Neural progenitor cell (in vitro differentiated cells): ENCODE measurements around the gene BHMT. TPM values are rescaled to one million over a fixed set of nuclear protein-coding genes. Genes with fewer than 3 reads are reported as not detected.

Experiments
- DNase-seq: peaks from one replicate; pipeline ENCODE4 v3.0.0-alpha.2; 2016; ENCODE audit warnings: low spot score
- H2AFZ ChIP-seq: fragments of 200-600 bp; sonication (generic); replicated peaks from 2 replicates; pipeline ENCODE4 v1.6.1; 2016; ENCODE audit warnings: antibody characterized with exemption
- H3F3A ChIP-seq: fragments of 200-600 bp; sonication (generic); 2 replicates; pipeline ENCODE4 v1.6.1; 2016; ENCODE audit warnings: antibody characterized with exemption, low read depth
- H3K27ac ChIP-seq: fragments of 200-600 bp; sonication (generic); 2 replicates; pipeline ENCODE4 v1.5.1; 2016; ENCODE audit warnings: mild to moderate bottlenecking
- H3K27me3 ChIP-seq: fragments of 200-600 bp; sonication (generic); 2 replicates; pipeline ENCODE4 v1.6.1; 2016; ENCODE audit warnings: mild to moderate bottlenecking, moderate library complexity
- H3K36me3 ChIP-seq: fragments of 200-600 bp; sonication (generic); 2 replicates; pipeline ENCODE4 v1.5.1; 2016
- H3K4me1 ChIP-seq: fragments of 200-600 bp; sonication (generic); 2 replicates; pipeline ENCODE4 v1.6.1; 2016; ENCODE audit warnings: mixed run types
- H3K4me2 ChIP-seq: fragments of 200-600 bp; sonication (generic); 2 replicates; pipeline ENCODE4 v1.6.1; 2016
- H3K4me3 ChIP-seq: fragments of 200-600 bp; sonication (generic); 2 replicates; pipeline ENCODE4 v1.5.1; 2016
- H3K79me2 ChIP-seq: fragments of 200-600 bp; sonication (generic); 2 replicates; pipeline ENCODE4 v1.6.1; 2016; ENCODE audit warnings: low read depth
- H3K9ac ChIP-seq: fragments of 200-600 bp; sonication (generic); 2 replicates; pipeline ENCODE4 v1.6.1; 2016
- H3K9me3 ChIP-seq: fragments of 200-600 bp; sonication (generic); 2 replicates; pipeline ENCODE4 v1.5.1; 2016; ENCODE audit warnings: low read depth
- H4K20me1 ChIP-seq: fragments of 200-600 bp; sonication (generic); 2 replicates; pipeline ENCODE4 v1.6.1; 2016; ENCODE audit warnings: low read depth
- H3K27ac Mint-ChIP-seq: 3 replicates; pipeline ENCODE4 v1.8.0; 2021; ENCODE audit warnings: mixed read lengths
- H3K27me3 Mint-ChIP-seq: 2 replicates; pipeline ENCODE4 v1.8.0; 2022; ENCODE audit warnings: low read depth, mild to moderate bottlenecking, inconsistent platforms, moderate library complexity, mixed read lengths; ENCODE audit not compliant: insufficient read depth
- H3K36me3 Mint-ChIP-seq: 3 replicates; pipeline ENCODE4 v1.8.0; 2021; ENCODE audit warnings: mixed read lengths
- H3K4me1 Mint-ChIP-seq: 3 replicates; pipeline ENCODE4 v1.8.0; 2021; ENCODE audit warnings: mixed read lengths
- H3K4me3 Mint-ChIP-seq: 3 replicates; pipeline ENCODE4 v1.8.0; 2021; ENCODE audit warnings: mild to moderate bottlenecking, moderate library complexity, mixed read lengths
- H3K9me3 Mint-ChIP-seq: 3 replicates; pipeline ENCODE4 v1.8.0; 2020; ENCODE audit warnings: mixed read lengths
- EZH2 ChIP-seq: fragments of 200-600 bp; sonication (generic); IDR thresholded peaks from 2 replicates; pipeline ENCODE4 v1.6.1; 2017; ENCODE audit warnings: antibody characterized with exemption, mild to moderate bottlenecking, moderate library complexity
- EZH2phosphoT487 ChIP-seq: fragments of 200-600 bp; sonication (generic); IDR thresholded peaks from 2 replicates; pipeline ENCODE4 v1.6.1; 2017; ENCODE audit warnings: antibody characterized with exemption
- total RNA-seq: library from RNA; depleted of rRNA; stranded (reverse); fragments of >200 nt; gene quantifications from 2 replicates; pipeline ENCODE4 v1.2.3, GENCODE V29; 2015; ENCODE audit warnings: low replicate concordance
- TF ChIP-seq, protein P1 (sequence below): fragments of 200-600 bp; sonication (generic); IDR thresholded peaks from 2 replicates; pipeline ENCODE4 v1.5.1; 2017; ENCODE audit warnings: antibody characterized with exemption, mild to moderate bottlenecking

Gene BHMT
- total RNA-seq, 1 donor from 2014 or later, result 0.45 TPM

DNA sequence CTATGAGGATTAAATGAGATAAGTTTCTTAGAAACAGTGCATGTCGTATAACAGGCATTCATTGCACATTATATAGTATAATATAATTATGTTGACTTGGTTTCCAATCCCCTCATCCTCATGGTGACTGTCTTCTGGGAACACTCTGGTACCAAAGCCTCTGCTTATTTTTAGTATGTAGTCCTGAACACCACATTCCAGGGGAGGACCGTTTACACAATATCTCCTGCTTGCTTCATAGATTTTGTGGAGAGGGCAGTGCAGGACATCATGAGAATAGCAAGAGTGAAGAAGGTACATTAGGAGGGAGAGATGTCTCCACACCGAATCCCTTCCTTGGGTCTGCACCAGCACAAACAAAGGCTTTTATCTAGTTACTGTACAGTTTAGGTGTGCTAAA is 20.5 kb upstream of the BHMT start:
- H3K9me3 Mint-ChIP-seq, result no peaks in the 10 kb centered on the region
- no peaks in the 10 kb centered on the region for H3K36me3 ChIP-seq
- no peaks in the 10 kb centered on the region for H3K9me3 ChIP-seq
- H3K4me3 ChIP-seq, result no peak overlapping the region
- TF ChIP-seq EZH2phosphoT487 (no peak), EZH2 (no peak)
- TF ChIP-seq, protein P1, sequence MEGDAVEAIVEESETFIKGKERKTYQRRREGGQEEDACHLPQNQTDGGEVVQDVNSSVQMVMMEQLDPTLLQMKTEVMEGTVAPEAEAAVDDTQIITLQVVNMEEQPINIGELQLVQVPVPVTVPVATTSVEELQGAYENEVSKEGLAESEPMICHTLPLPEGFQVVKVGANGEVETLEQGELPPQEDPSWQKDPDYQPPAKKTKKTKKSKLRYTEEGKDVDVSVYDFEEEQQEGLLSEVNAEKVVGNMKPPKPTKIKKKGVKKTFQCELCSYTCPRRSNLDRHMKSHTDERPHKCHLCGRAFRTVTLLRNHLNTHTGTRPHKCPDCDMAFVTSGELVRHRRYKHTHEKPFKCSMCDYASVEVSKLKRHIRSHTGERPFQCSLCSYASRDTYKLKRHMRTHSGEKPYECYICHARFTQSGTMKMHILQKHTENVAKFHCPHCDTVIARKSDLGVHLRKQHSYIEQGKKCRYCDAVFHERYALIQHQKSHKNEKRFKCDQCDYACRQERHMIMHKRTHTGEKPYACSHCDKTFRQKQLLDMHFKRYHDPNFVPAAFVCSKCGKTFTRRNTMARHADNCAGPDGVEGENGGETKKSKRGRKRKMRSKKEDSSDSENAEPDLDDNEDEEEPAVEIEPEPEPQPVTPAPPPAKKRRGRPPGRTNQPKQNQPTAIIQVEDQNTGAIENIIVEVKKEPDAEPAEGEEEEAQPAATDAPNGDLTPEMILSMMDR, result no peak
- H3K36me3 Mint-ChIP-seq, result no peaks in the 10 kb centered on the region
- no peak overlapping the region for H3K4me2 ChIP-seq
- no peaks in the 10 kb centered on the region for H3K27me3 Mint-ChIP-seq
- peaks cover 11% of the 10 kb centered on the region for H3K4me1 Mint-ChIP-seq
- H3K9ac ChIP-seq, result no peak overlapping the region
- H4K20me1 ChIP-seq, result no peaks in the 10 kb centered on the region
- no peak overlapping the region for H3K4me3 Mint-ChIP-seq
- H3K4me1 ChIP-seq, result no peaks in the 10 kb centered on the region
- peak overlapping the region; percentile 14 for H3K27ac Mint-ChIP-seq
- H3F3A ChIP-seq, result no peaks in the 10 kb centered on the region
- H2AFZ ChIP-seq, result peak overlapping the region; percentile 63
- H3K79me2 ChIP-seq, result no peaks in the 10 kb centered on the region
- DNase-seq, result no peak
- H3K27me3 ChIP-seq, result no peaks in the 10 kb centered on the region
- no peak overlapping the region for H3K27ac ChIP-seq

- TF ChIP-seq EZH2phosphoT487 (no peak), EZH2 (no peak)
- TF ChIP-seq, protein P1, result no peak
- Histone ChIP-seq H3K4me3 (no peak overlapping the region), H3K9me3 (no peaks in the 10 kb centered on the region), H3K4me2 (no peak overlapping the region), H3K79me2 (no peaks in the 10 kb centered on the region), H3F3A (no peaks in the 10 kb centered on the region), H3K9ac (no peak overlapping the region), H2AFZ (no peak overlapping the region), H3K36me3 (no peaks in the 10 kb centered on the region), H3K27me3 (no peaks in the 10 kb centered on the region), H3K4me1 (no peaks in the 10 kb centered on the region), H4K20me1 (no peaks in the 10 kb centered on the region), H3K27ac (no peak overlapping the region)
- Mint-ChIP-seq H3K9me3 (no peaks in the 10 kb centered on the region), H3K27me3 (no peaks in the 10 kb centered on the region), H3K4me3 (no peak overlapping the region), H3K4me1 (peaks cover 8% of the 10 kb centered on the region), H3K36me3 (no peaks in the 10 kb centered on the region), H3K27ac (no peak overlapping the region)
- DNase-seq, result no peak
Measured at GRCh38 chr5:79093762-79094161, 17.8 kb upstream of the BHMT start.

DNA sequence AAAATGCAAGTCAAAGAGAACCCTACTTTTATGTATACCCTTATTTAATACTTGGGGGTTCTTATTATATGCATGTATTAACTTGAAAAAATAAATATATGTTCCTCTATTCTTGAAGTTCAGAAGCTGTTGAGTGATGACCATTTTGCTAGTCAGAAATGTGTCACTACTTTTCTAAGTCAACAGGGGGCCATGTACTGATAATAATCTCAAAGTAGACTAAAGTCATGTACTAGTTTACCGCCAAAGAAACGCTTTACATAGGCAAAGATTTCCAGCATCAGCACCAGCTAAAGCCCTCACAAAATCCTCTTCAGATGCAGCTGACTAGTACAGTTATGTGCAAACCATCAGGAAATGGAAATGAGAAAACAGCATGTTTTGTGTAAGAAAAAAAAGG is 5.7 kb upstream of the BHMT start:
- Mint-ChIP-seq H3K4me1 (peaks cover 3% of the 10 kb centered on the region), H3K36me3 (peaks cover 4% of the 10 kb centered on the region), H3K9me3 (peaks cover 9% of the 10 kb centered on the region), H3K4me3 (no peak overlapping the region), H3K27me3 (peaks cover 9% of the 10 kb centered on the region), H3K27ac (no peak overlapping the region)
- Histone ChIP-seq H3K79me2 (no peaks in the 10 kb centered on the region), H3K27ac (no peak overlapping the region), H2AFZ (no peak overlapping the region), H3K9ac (no peak overlapping the region), H3F3A (no peaks in the 10 kb centered on the region), H3K9me3 (no peaks in the 10 kb centered on the region), H3K27me3 (peaks cover 14% of the 10 kb centered on the region), H3K4me2 (no peak overlapping the region), H3K4me1 (peaks cover 9% of the 10 kb centered on the region), H3K4me3 (no peak overlapping the region), H3K36me3 (no peaks in the 10 kb centered on the region), H4K20me1 (no peaks in the 10 kb centered on the region)
- DNase-seq, result no peak
- TF ChIP-seq, protein P1, result no peak
- TF ChIP-seq EZH2 (no peak), EZH2phosphoT487 (no peak)
